HG03457 (cell line): ENCODE measurements around the gene RER1.

Experiments
- ATAC-seq: cut with Tn5 transposase; IDR thresholded peaks from one replicate; pipeline ENCODE4 v1.9.1; 2021; ENCODE audit warnings: moderate number of reproducible peaks; ENCODE audit not compliant: unreplicated experiment

RER1 gene

GRCh38 chr1:2353551-2354438, 37.8 kb upstream of the RER1 start:
- ATAC-seq = no peak

- ATAC-seq = no peak
Measured at GRCh38 chr1:2354511-2355372, 36.9 kb upstream of the RER1 start.

GRCh38 chr1:2355373-2356261, 36.0 kb upstream of the RER1 start:
- ATAC-seq = no peak

- no peak for ATAC-seq
Measured at GRCh38 chr1:2356401-2356800, 35.2 kb upstream of the RER1 start.

GRCh38 chr1:2356911-2357845, 34.5 kb upstream of the RER1 start:
- ATAC-seq = no peak

GRCh38 chr1:2358072-2358471, 33.6 kb upstream of the RER1 start:
- ATAC-seq = no peak

GRCh38 chr1:2358651-2359640, 32.7 kb upstream of the RER1 start:
- ATAC-seq = no peak

- ATAC-seq = no peak
Measured at GRCh38 chr1:2360588-2361364, 30.9 kb upstream of the RER1 start.

GRCh38 chr1:2363847-2364513, 27.7 kb upstream of the RER1 start:
- no peak for ATAC-seq

- no peak for ATAC-seq
Measured at GRCh38 chr1:2368053-2368744, 23.4 kb upstream of the RER1 start.

- no peak for ATAC-seq
Measured at GRCh38 chr1:2372551-2373490, 18.8 kb upstream of the RER1 start.

GRCh38 chr1:2373551-2374251, 17.9 kb upstream of the RER1 start:
- ATAC-seq = no peak

- ATAC-seq = no peak
Measured at GRCh38 chr1:2374252-2375155, 17.1 kb upstream of the RER1 start.
